ENCODE results near the gene FAM168A. TPM values are rescaled to one million over a fixed set of nuclear protein-coding genes. Genes with fewer than 3 reads are reported as not detected.

The FAM168A gene
- polyA plus RNA-seq, 1 donor: 22.9 TPM

DNA sequence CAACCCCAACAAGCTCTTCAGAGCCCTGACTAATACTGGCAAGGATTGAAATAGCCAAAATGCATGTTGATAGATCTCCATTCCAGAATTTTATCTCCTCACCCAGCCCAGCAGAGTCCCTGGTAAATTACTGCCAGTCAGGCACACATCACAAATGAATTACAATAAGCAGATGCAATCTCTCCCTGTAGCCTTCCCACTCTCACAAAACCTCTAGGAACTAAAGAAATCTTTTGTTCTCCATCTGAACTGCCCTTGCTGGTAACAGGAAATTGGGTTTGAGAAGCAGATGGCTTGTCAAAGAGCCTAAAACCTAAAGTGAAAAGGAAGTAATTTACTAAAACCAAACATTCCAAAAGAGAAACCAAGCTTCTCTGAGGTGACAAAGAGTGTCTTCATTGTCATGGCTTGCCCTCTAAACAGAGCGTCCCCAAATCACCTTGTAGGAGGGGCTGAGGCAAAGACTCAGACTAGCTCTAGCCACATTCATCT lies 59.5 kb downstream of the FAM168A start:
- Histone ChIP-seq H3K27me3 (ENCODE audit: control insufficient read depth, insufficient read depth, low read length) (no peaks in the 10 kb centered on the region), H3K4me1 (ENCODE audit: control insufficient read depth, insufficient read depth, low read length) (no peaks in the 10 kb centered on the region), H3K27ac (ENCODE audit: low read length) (no peak overlapping the region), H3K4me3 (ENCODE audit: low read length) (no peak overlapping the region), H3K9me3 (ENCODE audit: control insufficient read depth, low read depth, low read length) (no peaks in the 10 kb centered on the region), H3K36me3 (ENCODE audit: control insufficient read depth, insufficient read depth, low read length) (no peaks in the 10 kb centered on the region)
- DNase-seq: no peak
- no CpG with 5 or more reads among the region's 1 CpG for WGBS (ENCODE audit: insufficient coverage, low lambda C conversion rate)

DNA sequence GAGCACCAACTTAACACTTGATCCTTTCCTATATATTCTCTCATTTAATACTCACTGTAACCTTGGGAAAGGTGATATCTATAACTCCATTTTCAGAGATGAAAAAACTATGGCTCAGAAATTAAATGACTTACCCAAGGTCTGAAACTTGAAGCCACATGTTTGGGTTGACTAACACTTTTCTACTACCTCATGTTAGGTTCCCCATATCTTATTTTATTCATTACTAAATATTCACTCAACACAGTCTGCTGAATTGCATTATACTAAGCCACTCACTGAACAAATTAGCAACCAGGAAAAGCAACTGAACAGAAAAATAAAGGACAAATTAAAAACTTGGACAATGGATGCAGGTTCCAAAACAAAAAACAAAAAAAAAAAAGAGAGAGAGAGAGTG lies 59.9 kb downstream of the FAM168A start:
- Histone ChIP-seq H3K4me1 (ENCODE audit: control insufficient read depth, insufficient read depth, low read length) (no peaks in the 10 kb centered on the region), H3K27ac (ENCODE audit: low read length) (no peak overlapping the region), H3K4me3 (ENCODE audit: low read length) (no peak overlapping the region), H3K27me3 (ENCODE audit: control insufficient read depth, insufficient read depth, low read length) (no peaks in the 10 kb centered on the region), H3K9me3 (ENCODE audit: control insufficient read depth, low read depth, low read length) (no peaks in the 10 kb centered on the region), H3K36me3 (ENCODE audit: control insufficient read depth, insufficient read depth, low read length) (no peaks in the 10 kb centered on the region)
- no peak for DNase-seq

DNA sequence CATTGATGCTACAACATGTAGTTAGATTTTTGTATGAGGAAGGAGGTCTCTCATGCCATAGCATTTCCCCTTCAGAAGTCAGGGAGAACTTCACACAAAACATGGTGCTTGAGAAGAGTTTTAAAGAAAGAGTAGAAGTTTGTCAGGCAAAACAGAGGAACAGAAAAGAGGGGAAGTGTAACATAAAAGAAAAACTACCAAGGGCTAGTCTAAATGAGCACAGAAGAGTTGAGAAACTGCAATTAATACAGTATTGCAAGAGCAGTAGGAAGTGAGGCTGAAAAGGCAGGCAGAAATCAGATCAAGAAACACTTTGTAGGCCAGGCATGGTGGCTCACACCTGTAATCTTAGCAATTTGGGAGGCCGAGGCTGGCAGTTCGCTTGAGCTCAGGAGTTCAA lies 61.0 kb downstream of the FAM168A start:
- no peaks in the 10 kb centered on the region for H3K27me3 ChIP-seq (ENCODE audit: control insufficient read depth, insufficient read depth, low read length)
- no peaks in the 10 kb centered on the region for H3K4me1 ChIP-seq (ENCODE audit: control insufficient read depth, insufficient read depth, low read length)
- DNase-seq: no peak
- H3K27ac ChIP-seq (ENCODE audit: low read length): no peak overlapping the region
- no peaks in the 10 kb centered on the region for H3K9me3 ChIP-seq (ENCODE audit: control insufficient read depth, low read depth, low read length)
- no peaks in the 10 kb centered on the region for H3K36me3 ChIP-seq (ENCODE audit: control insufficient read depth, insufficient read depth, low read length)
- H3K4me3 ChIP-seq (ENCODE audit: low read length): no peak overlapping the region
- WGBS (ENCODE audit: insufficient coverage, low lambda C conversion rate): no CpG with 5 or more reads among the region's 2 CpGs

DNA sequence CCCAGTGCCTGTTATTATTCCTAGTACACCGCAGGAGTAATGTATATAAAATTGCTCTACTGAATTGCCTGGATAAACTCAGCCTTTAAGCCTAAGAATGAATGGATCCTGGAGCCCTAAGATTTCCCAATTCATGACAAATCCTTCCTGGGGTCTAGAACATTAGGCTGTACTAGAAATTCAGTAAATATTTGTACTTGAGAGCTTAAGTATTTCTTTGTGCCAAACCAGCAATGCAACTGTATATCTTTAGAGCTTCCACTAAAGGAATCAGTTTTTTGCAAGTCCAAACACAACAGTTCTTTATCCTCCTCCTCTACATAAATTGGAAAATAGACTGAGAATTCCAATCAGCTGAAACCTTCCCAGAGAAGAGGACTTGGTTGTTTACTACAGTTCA lies 65.6 kb downstream of the FAM168A start:
- Histone ChIP-seq H3K36me3 (ENCODE audit: control insufficient read depth, insufficient read depth, low read length) (no peaks in the 10 kb centered on the region), H3K4me3 (ENCODE audit: low read length) (no peak overlapping the region), H3K27ac (ENCODE audit: low read length) (no peak overlapping the region), H3K27me3 (ENCODE audit: control insufficient read depth, insufficient read depth, low read length) (no peaks in the 10 kb centered on the region), H3K9me3 (ENCODE audit: control insufficient read depth, low read depth, low read length) (no peaks in the 10 kb centered on the region), H3K4me1 (ENCODE audit: control insufficient read depth, insufficient read depth, low read length) (no peaks in the 10 kb centered on the region)
- 60% methylated on average over 1 of the region's 1 CpG for WGBS (ENCODE audit: insufficient coverage, low lambda C conversion rate)
- DNase-seq: no peak

DNA sequence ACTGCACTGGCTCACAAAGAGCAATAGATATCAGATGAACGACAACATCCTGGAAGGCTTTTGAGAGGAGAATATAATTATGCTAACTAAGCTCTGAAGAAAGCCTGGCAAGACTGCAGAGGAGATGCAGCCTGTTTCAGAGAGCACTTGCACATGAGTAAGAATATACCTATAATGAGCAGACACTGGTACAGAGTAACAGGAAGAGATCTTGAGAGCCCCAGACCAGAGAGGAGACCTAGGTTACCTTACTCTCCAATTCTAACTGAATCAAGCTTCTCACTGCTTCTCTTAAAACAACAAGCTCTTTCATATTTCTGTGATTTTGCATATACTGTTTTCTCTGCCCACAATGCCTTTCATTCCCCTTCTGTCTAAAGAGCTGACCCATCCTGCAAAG lies 66.5 kb downstream of the FAM168A start:
- H3K27ac ChIP-seq (ENCODE audit: low read length): no peak overlapping the region
- H3K4me1 ChIP-seq (ENCODE audit: control insufficient read depth, insufficient read depth, low read length): no peaks in the 10 kb centered on the region
- no peak overlapping the region for H3K4me3 ChIP-seq (ENCODE audit: low read length)
- 50% methylated on average over 1 of the region's 1 CpG for WGBS (ENCODE audit: insufficient coverage, low lambda C conversion rate)
- DNase-seq: no peak
- no peaks in the 10 kb centered on the region for H3K36me3 ChIP-seq (ENCODE audit: control insufficient read depth, insufficient read depth, low read length)
- no peaks in the 10 kb centered on the region for H3K27me3 ChIP-seq (ENCODE audit: control insufficient read depth, insufficient read depth, low read length)
- no peaks in the 10 kb centered on the region for H3K9me3 ChIP-seq (ENCODE audit: control insufficient read depth, low read depth, low read length)

DNA sequence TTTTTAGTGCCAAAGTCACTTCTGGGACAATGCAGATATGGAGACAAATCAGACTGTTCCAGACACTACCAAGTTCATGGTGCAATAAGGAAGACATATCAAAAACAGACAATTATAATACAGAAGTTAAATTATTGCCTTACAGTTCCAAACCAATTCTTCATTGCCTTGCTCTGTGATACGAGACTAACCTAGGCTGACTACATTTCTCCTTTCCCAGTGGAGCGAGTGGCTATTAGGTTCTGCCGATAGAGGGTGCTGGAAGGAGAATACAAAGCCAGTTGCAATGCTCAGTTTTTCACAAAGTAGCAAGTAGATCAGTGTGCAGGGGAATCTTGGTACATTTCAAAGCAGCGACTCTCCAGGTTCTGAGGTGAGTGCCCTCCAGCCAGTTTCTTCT lies 67.8 kb downstream of the FAM168A start:
- Histone ChIP-seq H3K27me3 (ENCODE audit: control insufficient read depth, insufficient read depth, low read length) (no peaks in the 10 kb centered on the region), H3K36me3 (ENCODE audit: control insufficient read depth, insufficient read depth, low read length) (no peaks in the 10 kb centered on the region), H3K9me3 (ENCODE audit: control insufficient read depth, low read depth, low read length) (no peaks in the 10 kb centered on the region), H3K4me1 (ENCODE audit: control insufficient read depth, insufficient read depth, low read length) (no peaks in the 10 kb centered on the region), H3K4me3 (ENCODE audit: low read length) (no peak overlapping the region), H3K27ac (ENCODE audit: low read length) (no peak overlapping the region)
- DNase-seq: no peak
- WGBS (ENCODE audit: insufficient coverage, low lambda C conversion rate): no CpG with 5 or more reads among the region's 4 CpGs

DNA sequence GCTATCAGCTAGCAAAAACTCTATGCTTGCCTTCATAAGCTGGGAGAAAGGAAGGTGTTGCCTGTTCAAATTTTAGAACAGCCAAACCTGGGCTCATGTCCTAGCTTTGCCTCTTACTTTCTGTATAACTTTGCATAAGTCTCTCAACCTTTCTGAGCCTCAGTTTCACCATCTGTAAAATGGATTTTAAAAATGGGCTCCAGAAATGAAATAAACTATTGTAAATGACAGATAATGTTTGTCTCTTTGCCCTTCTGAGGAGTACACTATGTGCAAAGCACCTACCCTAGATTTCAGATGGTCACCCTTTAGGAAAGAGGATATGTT lies 68.7 kb downstream of the FAM168A start:
- H3K4me1 ChIP-seq (ENCODE audit: control insufficient read depth, insufficient read depth, low read length): no peaks in the 10 kb centered on the region
- DNase-seq: no peak
- H3K36me3 ChIP-seq (ENCODE audit: control insufficient read depth, insufficient read depth, low read length): no peaks in the 10 kb centered on the region
- no peak overlapping the region for H3K27ac ChIP-seq (ENCODE audit: low read length)
- no peaks in the 10 kb centered on the region for H3K9me3 ChIP-seq (ENCODE audit: control insufficient read depth, low read depth, low read length)
- H3K27me3 ChIP-seq (ENCODE audit: control insufficient read depth, insufficient read depth, low read length): no peaks in the 10 kb centered on the region
- no peak overlapping the region for H3K4me3 ChIP-seq (ENCODE audit: low read length)

DNA sequence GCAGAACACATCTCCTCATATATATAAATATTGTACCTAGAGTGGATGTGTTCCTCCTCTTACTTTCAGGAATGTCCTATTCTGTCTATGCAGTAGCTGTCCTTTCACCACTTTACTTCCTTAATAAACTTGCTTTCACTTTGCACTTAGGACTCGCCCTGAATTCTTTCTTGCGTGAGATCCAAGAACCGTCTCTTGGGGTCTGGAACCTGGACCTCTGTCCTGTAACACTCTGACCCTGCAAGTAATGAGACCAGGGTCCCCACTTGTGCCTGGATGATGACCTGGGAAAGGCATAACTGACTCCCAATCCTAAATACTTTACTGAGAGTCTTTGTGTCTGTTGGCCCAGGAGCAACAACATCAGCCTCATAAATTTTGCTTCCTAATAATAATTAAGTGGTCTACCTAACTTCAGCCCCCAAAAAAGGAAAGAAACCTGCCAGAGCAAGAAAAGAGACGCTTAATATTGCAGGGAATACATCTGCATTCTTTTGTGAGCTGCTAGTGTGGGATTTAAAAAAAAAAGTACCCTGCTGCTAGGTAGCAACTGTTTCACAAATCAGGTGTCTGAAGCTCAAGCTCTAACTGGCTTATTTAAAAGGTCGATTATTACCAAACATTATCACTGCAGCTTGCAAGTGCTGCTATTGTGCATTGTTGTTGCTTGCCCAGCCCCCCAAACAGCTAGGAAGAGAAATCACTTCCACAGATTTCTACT lies 69.3 kb downstream of the FAM168A start:
- peak; percentile 26 to 60 for DNase-seq
- no peak overlapping the region for H3K4me3 ChIP-seq (ENCODE audit: low read length)
- no peaks in the 10 kb centered on the region for H3K36me3 ChIP-seq (ENCODE audit: control insufficient read depth, insufficient read depth, low read length)
- no peak overlapping the region for H3K27ac ChIP-seq (ENCODE audit: low read length)
- H3K4me1 ChIP-seq (ENCODE audit: control insufficient read depth, insufficient read depth, low read length): no peaks in the 10 kb centered on the region
- no peaks in the 10 kb centered on the region for H3K9me3 ChIP-seq (ENCODE audit: control insufficient read depth, low read depth, low read length)
- WGBS (ENCODE audit: insufficient coverage, low lambda C conversion rate): no CpG with 5 or more reads among the region's 5 CpGs
- no peaks in the 10 kb centered on the region for H3K27me3 ChIP-seq (ENCODE audit: control insufficient read depth, insufficient read depth, low read length)

DNA sequence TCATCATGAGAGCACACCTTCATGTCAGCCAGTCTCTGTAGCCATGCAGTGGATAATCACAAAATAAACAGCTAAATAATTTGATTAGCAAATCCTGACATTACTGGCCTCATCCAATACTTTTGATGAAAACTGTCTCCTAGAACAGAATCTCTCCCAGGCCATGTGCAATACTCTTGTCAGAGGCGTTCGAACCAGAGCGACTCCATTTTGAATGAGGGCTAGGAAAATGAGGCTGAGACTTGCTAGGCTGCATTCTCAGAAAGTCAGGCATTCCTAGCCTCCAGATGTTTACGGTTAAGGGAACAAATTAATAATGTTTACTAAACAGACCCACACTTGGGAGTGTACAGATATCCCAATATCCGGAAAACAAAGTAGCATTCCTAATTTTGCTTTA lies 69.9 kb downstream of the FAM168A start:
- H3K9me3 ChIP-seq (ENCODE audit: control insufficient read depth, low read depth, low read length): no peaks in the 10 kb centered on the region
- no peaks in the 10 kb centered on the region for H3K36me3 ChIP-seq (ENCODE audit: control insufficient read depth, insufficient read depth, low read length)
- no CpG with 5 or more reads among the region's 5 CpGs for WGBS (ENCODE audit: insufficient coverage, low lambda C conversion rate)
- no peaks in the 10 kb centered on the region for H3K27me3 ChIP-seq (ENCODE audit: control insufficient read depth, insufficient read depth, low read length)
- H3K4me3 ChIP-seq (ENCODE audit: low read length): no peak overlapping the region
- H3K4me1 ChIP-seq (ENCODE audit: control insufficient read depth, insufficient read depth, low read length): no peaks in the 10 kb centered on the region
- no peak for DNase-seq
- no peak overlapping the region for H3K27ac ChIP-seq (ENCODE audit: low read length)

DNA sequence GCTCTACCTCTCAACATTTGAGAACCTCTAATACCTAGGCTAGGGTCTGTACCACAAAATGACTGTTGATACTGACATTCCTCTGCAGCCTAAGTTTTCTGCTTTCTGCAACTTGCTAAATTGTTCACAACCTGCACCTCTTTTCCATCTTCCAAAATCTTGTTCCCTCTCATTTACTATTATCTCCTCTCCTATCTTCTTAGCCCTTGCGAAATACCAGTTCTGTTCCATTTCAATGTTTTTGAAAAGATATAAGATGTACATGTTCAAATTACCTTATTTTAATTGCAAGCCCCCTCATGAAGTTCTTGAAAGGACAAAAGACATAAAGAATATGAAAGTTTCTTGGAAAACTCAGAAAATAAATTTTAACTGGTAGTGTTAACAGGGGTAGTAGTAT lies 72.3 kb downstream of the FAM168A start:
- Histone ChIP-seq H3K36me3 (ENCODE audit: control insufficient read depth, insufficient read depth, low read length) (no peaks in the 10 kb centered on the region), H3K4me3 (ENCODE audit: low read length) (no peak overlapping the region), H3K27me3 (ENCODE audit: control insufficient read depth, insufficient read depth, low read length) (no peaks in the 10 kb centered on the region), H3K4me1 (ENCODE audit: control insufficient read depth, insufficient read depth, low read length) (no peaks in the 10 kb centered on the region), H3K9me3 (ENCODE audit: control insufficient read depth, low read depth, low read length) (no peaks in the 10 kb centered on the region), H3K27ac (ENCODE audit: low read length) (no peak overlapping the region)
- 100% methylated on average over 1 of the region's 1 CpG for WGBS (ENCODE audit: insufficient coverage, low lambda C conversion rate)
- no peak for DNase-seq

DNA sequence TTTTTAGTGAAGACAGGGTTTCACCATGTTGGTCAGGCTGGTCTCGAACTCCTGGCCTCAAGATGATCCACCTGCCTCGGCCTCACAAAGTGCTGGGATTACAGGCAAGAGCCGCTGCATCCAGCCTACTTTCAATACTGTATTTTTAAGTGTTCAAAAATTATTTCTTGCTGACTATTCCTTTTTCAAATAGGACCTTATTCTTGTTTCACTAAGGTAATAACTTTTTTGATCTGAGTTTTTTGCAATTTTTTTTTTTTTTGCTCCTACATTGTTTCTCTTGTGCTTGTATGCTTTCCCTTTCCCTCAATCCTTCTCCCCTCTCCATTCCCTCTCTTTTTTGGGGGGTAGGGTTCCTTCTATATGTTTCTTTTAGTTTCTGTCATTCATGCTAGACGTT lies 73.1 kb downstream of the FAM168A start:
- DNase-seq: no peak
- no peaks in the 10 kb centered on the region for H3K27me3 ChIP-seq (ENCODE audit: control insufficient read depth, insufficient read depth, low read length)
- no peaks in the 10 kb centered on the region for H3K4me1 ChIP-seq (ENCODE audit: control insufficient read depth, insufficient read depth, low read length)
- no peaks in the 10 kb centered on the region for H3K36me3 ChIP-seq (ENCODE audit: control insufficient read depth, insufficient read depth, low read length)
- 87% methylated on average over 3 of the region's 4 CpGs for WGBS (ENCODE audit: insufficient coverage, low lambda C conversion rate)
- H3K27ac ChIP-seq (ENCODE audit: low read length): no peak overlapping the region
- no peaks in the 10 kb centered on the region for H3K9me3 ChIP-seq (ENCODE audit: control insufficient read depth, low read depth, low read length)
- no peak overlapping the region for H3K4me3 ChIP-seq (ENCODE audit: low read length)

Measured in large intestine (tissue), 3 donors.